OCI-LY3 (cell line): ENCODE data around the gene PPP3CA.

Experiments
- H2AFZ ChIP-seq: fragments of 200-600, 300-600 bp; shearing (Covaris generic); 2 replicates; pipeline ENCODE4 v1.6.0; 2014; ENCODE audit warnings: antibody characterized with exemption, low read depth, low read length
- H3K27ac ChIP-seq: fragments of 200-600, 300-600 bp; sonication (generic); 2 replicates; pipeline ENCODE4 v1.5.1; 2014; ENCODE audit warnings: mild to moderate bottlenecking, low read length, moderate library complexity, mixed read lengths
- H3K27me3 ChIP-seq: fragments of 200-600, 300-600 bp; sonication (generic); 2 replicates; pipeline ENCODE4 v1.6.1; 2014; ENCODE audit warnings: low read depth, low read length, mixed read lengths
- H3K36me3 ChIP-seq: fragments of 200-600, 300-600 bp; sonication (generic); replicated peaks from 2 replicates; pipeline ENCODE3; 2014; ENCODE audit warnings: low read depth, low read length, mixed read lengths
- H3K4me1 ChIP-seq: fragments of 300-600, 200-600 bp; sonication (generic); 2 replicates; pipeline ENCODE4 v1.6.1; 2014; ENCODE audit warnings: low read length, mixed read lengths
- H3K4me2 ChIP-seq: fragments of 200-600, 300-600 bp; sonication (generic); 2 replicates; pipeline ENCODE4 v1.6.1; 2014; ENCODE audit warnings: low read length, mixed read lengths
- H3K4me3 ChIP-seq: fragments of 300-600, 200-600 bp; sonication (generic); 2 replicates; pipeline ENCODE4 v1.5.1; 2014; ENCODE audit warnings: antibody characterized with exemption, mild to moderate bottlenecking, low read length, moderate library complexity
- H3K79me2 ChIP-seq: fragments of 300-600, 200-600 bp; shearing (Covaris generic); 2 replicates; pipeline ENCODE4 v1.6.1; 2014; ENCODE audit warnings: mild to moderate bottlenecking, low read length, mixed read lengths
- H3K9ac ChIP-seq: fragments of 300-600, 200-600 bp; shearing (Covaris generic); 2 replicates; pipeline ENCODE4 v1.6.0; 2014; ENCODE audit warnings: mild to moderate bottlenecking, low read length, moderate library complexity
- H3K9me3 ChIP-seq: fragments of 200-600, 300-600 bp; shearing (Covaris generic); 2 replicates; pipeline ENCODE4 v1.6.1; 2014; ENCODE audit warnings: low read length, mixed read lengths; ENCODE audit not compliant: insufficient read depth
- H4K20me1 ChIP-seq: fragments of 200-600, 300-600 bp; sonication (generic); 2 replicates; pipeline ENCODE4 v1.6.1; 2016; ENCODE audit warnings: low read length, mixed read lengths; ENCODE audit not compliant: insufficient read depth
- CTCF ChIP-seq: fragments of 200-600, 300-600 bp; sonication (generic); IDR thresholded peaks from 2 replicates; pipeline ENCODE4 v1.5.1; 2014; ENCODE audit warnings: antibody characterized with exemption, low read length, low read depth
- EZH2phosphoT487 ChIP-seq: fragments of 200-600 bp; shearing (Covaris generic); IDR thresholded peaks from 2 replicates; pipeline ENCODE4 v1.6.1; 2018; ENCODE audit warnings: antibody characterized with exemption, mixed run types, low read depth

PPP3CA gene

GRCh38 chr4:101162990-101163380 is 184.3 kb downstream of the PPP3CA start:
- TF ChIP-seq EZH2phosphoT487 (no peak), CTCF (no peak)
- Histone ChIP-seq H3K4me1 (peaks cover 9% of the 10 kb centered on the region), H4K20me1 (peaks cover 14% of the 10 kb centered on the region; the same call in 1 of the 2 replicates), H3K9me3 (no peaks in the 10 kb centered on the region), H3K27ac (no peak overlapping the region), H3K4me3 (no peak overlapping the region), H3K4me2 (peak overlapping the region; percentile 44), H2AFZ (no peak overlapping the region), H3K9ac (no peak overlapping the region), H3K79me2 (no peaks in the 10 kb centered on the region), H3K36me3 (no peaks in the 10 kb centered on the region), H3K27me3 (no peaks in the 10 kb centered on the region)

DNA sequence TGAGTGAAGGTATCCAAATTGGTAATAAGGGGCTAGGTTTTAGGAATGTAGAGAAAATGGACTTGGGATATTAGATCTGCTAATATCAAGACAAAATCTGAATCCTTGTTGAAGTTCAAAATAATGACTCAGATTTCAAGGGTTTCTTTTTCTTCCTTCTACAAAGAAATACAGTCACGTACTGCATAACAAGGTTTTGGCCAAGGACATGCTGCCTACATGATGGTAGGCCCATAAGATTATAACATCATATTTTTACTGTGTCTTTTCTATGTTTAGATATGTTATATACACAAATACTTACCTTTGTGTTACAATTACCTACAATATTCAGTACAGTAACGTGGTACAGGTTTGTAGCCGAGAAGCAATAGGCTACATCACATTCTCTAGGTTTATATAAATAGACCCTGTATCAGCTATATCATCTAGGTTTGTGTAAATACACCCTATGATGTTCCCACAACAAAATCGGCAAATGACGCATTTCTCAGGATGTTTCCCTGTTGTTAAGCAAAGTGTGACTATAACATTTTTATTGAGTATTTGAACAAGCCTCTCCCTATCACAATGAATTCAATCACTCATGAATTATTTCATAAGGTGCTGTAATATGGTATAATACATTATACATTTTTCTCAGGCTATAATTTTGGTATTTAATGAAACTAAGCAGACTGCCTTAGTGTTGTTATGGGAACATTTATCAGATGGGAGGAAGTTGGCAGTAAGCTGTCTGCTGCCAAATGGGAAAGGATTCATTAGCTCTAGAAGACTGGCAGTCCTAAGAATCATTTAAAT is 186.3 kb downstream of the PPP3CA start:
- Histone ChIP-seq H3K4me2 (no peak overlapping the region), H2AFZ (no peak overlapping the region), H3K9ac (no peak overlapping the region), H3K9me3 (no peaks in the 10 kb centered on the region), H3K27me3 (no peaks in the 10 kb centered on the region), H3K4me1 (peaks cover 10% of the 10 kb centered on the region), H3K4me3 (no peak overlapping the region), H3K27ac (no peak overlapping the region), H4K20me1 (peaks cover 10% of the 10 kb centered on the region; the same call in 1 of the 2 replicates), H3K79me2 (no peaks in the 10 kb centered on the region), H3K36me3 (no peaks in the 10 kb centered on the region)
- no peak for TF ChIP-seq EZH2phosphoT487
- no peak for TF ChIP-seq CTCF

DNA sequence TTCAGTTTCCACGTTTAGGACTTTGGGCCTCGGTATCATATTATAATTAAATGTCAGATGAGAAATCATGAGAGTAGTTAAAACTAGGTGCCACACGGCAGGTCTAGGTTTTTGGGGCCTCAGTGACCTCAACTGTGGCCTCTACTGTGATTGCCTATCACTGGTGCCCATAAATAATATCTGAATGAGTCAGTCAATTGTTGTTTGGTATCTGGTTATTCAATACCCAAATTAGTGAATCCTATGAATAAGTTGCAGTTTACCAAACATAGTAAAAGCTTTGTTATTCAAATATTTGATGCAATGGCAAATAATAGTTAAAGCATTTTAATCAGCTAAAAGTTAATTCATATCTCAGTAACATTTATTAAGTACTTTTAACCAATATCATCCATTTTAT is 188.8 kb downstream of the PPP3CA start:
- Histone ChIP-seq H3K36me3 (no peaks in the 10 kb centered on the region), H3K9ac (no peak overlapping the region), H3K9me3 (no peaks in the 10 kb centered on the region), H2AFZ (no peak overlapping the region), H3K4me3 (no peak overlapping the region), H3K27ac (no peak overlapping the region), H3K4me2 (no peak overlapping the region), H3K79me2 (no peaks in the 10 kb centered on the region), H3K27me3 (no peaks in the 10 kb centered on the region), H3K4me1 (peaks cover 12% of the 10 kb centered on the region), H4K20me1 (peaks cover 10% of the 10 kb centered on the region; the same call in 1 of the 2 replicates)
- no peak for TF ChIP-seq EZH2phosphoT487
- no peak for TF ChIP-seq CTCF

- no peak overlapping the region for H3K9ac ChIP-seq
- no peak overlapping the region for H3K4me2 ChIP-seq
- no peak overlapping the region for H3K27ac ChIP-seq
- H3K27me3 ChIP-seq = no peaks in the 10 kb centered on the region
- no peaks in the 10 kb centered on the region for H3K36me3 ChIP-seq
- no peak overlapping the region for H3K4me3 ChIP-seq
- H2AFZ ChIP-seq = no peak overlapping the region
- H3K4me1 ChIP-seq = peaks cover 11% of the 10 kb centered on the region
- no peaks in the 10 kb centered on the region for H3K79me2 ChIP-seq
- H4K20me1 ChIP-seq = peaks cover 9% of the 10 kb centered on the region; the same call in 1 of the 2 replicates
- TF ChIP-seq CTCF = no peak
- no peak for TF ChIP-seq EZH2phosphoT487
- no peaks in the 10 kb centered on the region for H3K9me3 ChIP-seq
Measured at GRCh38 chr4:101158134-101158482, 189.2 kb downstream of the PPP3CA start.
